CD4-positive, alpha-beta T cell treated with Interleukin-15 for 1 hour (primary cell): Measurements from ENCODE around the gene WDR37.

Source experiments
- DNase-seq: peaks from one replicate; pipeline ENCODE4 v3.0.0-alpha.2; 2020

Gene WDR37

GRCh38 chr10:1130995-1131790 lies 75.0 kb downstream of the WDR37 start:
- no peak for DNase-seq

- DNase-seq: no peak
These were observed 76.4 kb downstream of the WDR37 start for GRCh38 chr10:1132584-1132983.

- no peak for DNase-seq
These were observed 77.4 kb downstream of the WDR37 start for GRCh38 chr10:1133495-1134045.

GRCh38 chr10:1134156-1134555 lies 78.0 kb downstream of the WDR37 start:
- DNase-seq: no peak

GRCh38 chr10:1136268-1136667 lies 80.1 kb downstream of the WDR37 start:
- DNase-seq: no peak

GRCh38 chr10:1137499-1138163 lies 81.4 kb downstream of the WDR37 start:
- no peak for DNase-seq

- DNase-seq: no peak
These were observed 82.3 kb downstream of the WDR37 start for GRCh38 chr10:1138529-1138928.

GRCh38 chr10:1141261-1141660 lies 85.1 kb downstream of the WDR37 start:
- no peak for DNase-seq

GRCh38 chr10:1141701-1142100 lies 85.5 kb downstream of the WDR37 start:
- DNase-seq: no peak

GRCh38 chr10:1142596-1142995 lies 86.4 kb downstream of the WDR37 start:
- DNase-seq: no peak

GRCh38 chr10:1147810-1148209 lies 91.6 kb downstream of the WDR37 start:
- DNase-seq: no peak

GRCh38 chr10:1148855-1149605 lies 92.8 kb downstream of the WDR37 start:
- DNase-seq: no peak

- DNase-seq: peak; percentile 41
These were observed 93.8 kb downstream of the WDR37 start for GRCh38 chr10:1149793-1150637.

GRCh38 chr10:1150638-1150955 lies 94.4 kb downstream of the WDR37 start:
- no peak for DNase-seq

GRCh38 chr10:1151076-1152033 lies 95.2 kb downstream of the WDR37 start:
- DNase-seq: no peak

- DNase-seq: no peak
These were observed 96.4 kb downstream of the WDR37 start for GRCh38 chr10:1152386-1153250.

GRCh38 chr10:1153251-1153763 lies 97.1 kb downstream of the WDR37 start:
- DNase-seq: no peak

- no peak for DNase-seq
These were observed 97.7 kb downstream of the WDR37 start for GRCh38 chr10:1153805-1154351.

- DNase-seq: no peak
These were observed 98.5 kb downstream of the WDR37 start for GRCh38 chr10:1154531-1155295.
